Measurements from ENCODE around the gene ADH4.

DNA sequence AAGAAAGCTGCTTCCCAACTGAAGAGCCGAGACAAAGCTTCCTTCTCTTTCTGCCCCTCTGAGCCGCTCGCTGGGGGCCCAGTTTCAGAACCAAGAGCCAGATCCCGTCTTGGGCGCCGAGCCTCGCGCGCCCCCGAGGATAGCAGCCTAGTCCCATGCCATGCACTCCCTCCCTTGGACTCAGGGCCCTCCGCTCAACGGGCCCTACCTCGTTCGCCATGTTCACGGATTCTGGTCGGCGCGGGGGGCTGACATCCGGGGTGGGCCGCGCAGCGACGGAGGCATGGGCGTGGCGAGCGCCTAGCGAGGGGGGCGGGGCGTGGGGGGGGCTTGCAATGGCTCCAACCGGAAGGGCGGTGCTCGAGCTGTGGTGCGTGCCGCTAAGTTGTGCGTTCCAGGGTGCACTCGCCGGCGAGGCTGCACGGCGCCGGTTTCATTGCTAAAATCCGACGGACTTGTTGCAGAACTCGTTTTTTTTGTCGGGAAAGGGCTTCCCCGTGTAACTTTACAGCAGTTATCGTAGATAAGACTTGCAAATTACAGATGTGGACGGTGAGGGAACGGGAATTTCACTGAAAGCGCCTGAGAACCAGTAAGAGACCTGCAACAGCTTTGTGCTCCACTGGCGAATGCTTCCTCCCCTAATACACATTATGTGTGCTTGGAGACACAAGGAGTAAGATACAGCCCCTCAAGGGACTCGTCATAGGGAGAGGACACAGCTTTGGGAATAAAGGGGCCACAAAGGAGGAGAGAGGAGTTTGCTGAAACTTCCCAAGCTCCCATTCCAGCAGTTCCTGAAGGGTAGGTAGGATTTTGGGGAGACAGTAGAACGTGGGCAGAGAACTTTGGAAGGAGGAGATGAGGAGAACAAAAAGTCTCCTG, 55.4 kb downstream of the ADH4 start, which contains the start of gene ADH5:
- TF ChIP-seq EZH2 (IDR thresholded peaks at IDR 0.05; ENCODE audit: borderline replicate concordance, low read depth, low read length, severe bottlenecking): no peak
- TF ChIP-seq, protein P1, sequence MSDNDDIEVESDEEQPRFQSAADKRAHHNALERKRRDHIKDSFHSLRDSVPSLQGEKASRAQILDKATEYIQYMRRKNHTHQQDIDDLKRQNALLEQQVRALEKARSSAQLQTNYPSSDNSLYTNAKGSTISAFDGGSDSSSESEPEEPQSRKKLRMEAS (IDR thresholded peaks at IDR 0.05; ENCODE audit: insufficient read depth, insufficient read length): no peak
- TF ChIP-seq, protein P2, sequence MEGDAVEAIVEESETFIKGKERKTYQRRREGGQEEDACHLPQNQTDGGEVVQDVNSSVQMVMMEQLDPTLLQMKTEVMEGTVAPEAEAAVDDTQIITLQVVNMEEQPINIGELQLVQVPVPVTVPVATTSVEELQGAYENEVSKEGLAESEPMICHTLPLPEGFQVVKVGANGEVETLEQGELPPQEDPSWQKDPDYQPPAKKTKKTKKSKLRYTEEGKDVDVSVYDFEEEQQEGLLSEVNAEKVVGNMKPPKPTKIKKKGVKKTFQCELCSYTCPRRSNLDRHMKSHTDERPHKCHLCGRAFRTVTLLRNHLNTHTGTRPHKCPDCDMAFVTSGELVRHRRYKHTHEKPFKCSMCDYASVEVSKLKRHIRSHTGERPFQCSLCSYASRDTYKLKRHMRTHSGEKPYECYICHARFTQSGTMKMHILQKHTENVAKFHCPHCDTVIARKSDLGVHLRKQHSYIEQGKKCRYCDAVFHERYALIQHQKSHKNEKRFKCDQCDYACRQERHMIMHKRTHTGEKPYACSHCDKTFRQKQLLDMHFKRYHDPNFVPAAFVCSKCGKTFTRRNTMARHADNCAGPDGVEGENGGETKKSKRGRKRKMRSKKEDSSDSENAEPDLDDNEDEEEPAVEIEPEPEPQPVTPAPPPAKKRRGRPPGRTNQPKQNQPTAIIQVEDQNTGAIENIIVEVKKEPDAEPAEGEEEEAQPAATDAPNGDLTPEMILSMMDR (IDR thresholded peaks at IDR 0.05; ENCODE audit: extremely low read depth in 1 of 2, insufficient read depth in 1 of 2, low read depth in 1 of 2, low read length in 2 of 2): no peak
- TF ChIP-seq JUN (IDR thresholded peaks at IDR 0.05; ENCODE audit: borderline replicate concordance, insufficient read depth, insufficient read length, low read depth): no peak
- peak; percentile 91 for TF ChIP-seq POLR2A (IDR thresholded peaks at IDR 0.05; ENCODE audit: low read depth, low read length)
- TF ChIP-seq FOS (IDR thresholded peaks at IDR 0.05; ENCODE audit: borderline replicate concordance, insufficient read depth, low read length): no peak
- peak; percentile 71 for TF ChIP-seq POLR2AphosphoS5 (IDR thresholded peaks at IDR 0.05; ENCODE audit: insufficient read depth, low read depth, low read length)
